ENCODE results near the gene ACER1. TPM values are rescaled to one million over a fixed set of nuclear protein-coding genes. Genes with fewer than 3 reads are reported as not detected.

ACER1 gene
- total RNA-seq, 2 donors from 2014 or later, result 0.24 TPM; not detected in 1

DNA sequence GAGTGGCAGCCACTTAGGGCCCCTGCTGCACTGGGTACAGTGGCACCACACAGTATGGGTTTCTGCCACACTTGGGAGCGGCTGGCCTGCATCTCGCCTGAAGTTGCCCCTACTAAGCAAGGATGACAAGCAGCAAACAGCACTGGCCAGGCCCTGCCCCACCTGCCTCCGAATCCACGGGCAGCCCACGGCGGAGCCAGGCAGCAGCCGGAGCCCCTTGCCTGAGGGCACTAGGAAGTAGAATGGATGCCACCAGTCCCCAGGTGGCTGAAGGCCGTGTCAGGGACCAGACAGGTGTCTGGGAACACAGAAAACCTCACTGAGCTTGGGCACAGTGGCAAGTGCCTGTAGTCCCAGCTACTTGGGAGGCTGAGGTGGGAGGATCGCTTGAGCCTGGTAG is 73.0 kb downstream of the ACER1 start:
- Histone ChIP-seq H3K36me3 (peaks cover 19% of the 10 kb centered on the region), H3K27me3 (no peaks in the 10 kb centered on the region), H3K27ac (no peak overlapping the region), H3K9me3 (no peaks in the 10 kb centered on the region), H3K4me1 (peaks cover 0 to 37% of the 10 kb centered on the region in 2 donors), H3K4me3 (no peak overlapping the region)
- no peak for DNase-seq (ENCODE audit: low spot score)
- TF ChIP-seq, protein P1, sequence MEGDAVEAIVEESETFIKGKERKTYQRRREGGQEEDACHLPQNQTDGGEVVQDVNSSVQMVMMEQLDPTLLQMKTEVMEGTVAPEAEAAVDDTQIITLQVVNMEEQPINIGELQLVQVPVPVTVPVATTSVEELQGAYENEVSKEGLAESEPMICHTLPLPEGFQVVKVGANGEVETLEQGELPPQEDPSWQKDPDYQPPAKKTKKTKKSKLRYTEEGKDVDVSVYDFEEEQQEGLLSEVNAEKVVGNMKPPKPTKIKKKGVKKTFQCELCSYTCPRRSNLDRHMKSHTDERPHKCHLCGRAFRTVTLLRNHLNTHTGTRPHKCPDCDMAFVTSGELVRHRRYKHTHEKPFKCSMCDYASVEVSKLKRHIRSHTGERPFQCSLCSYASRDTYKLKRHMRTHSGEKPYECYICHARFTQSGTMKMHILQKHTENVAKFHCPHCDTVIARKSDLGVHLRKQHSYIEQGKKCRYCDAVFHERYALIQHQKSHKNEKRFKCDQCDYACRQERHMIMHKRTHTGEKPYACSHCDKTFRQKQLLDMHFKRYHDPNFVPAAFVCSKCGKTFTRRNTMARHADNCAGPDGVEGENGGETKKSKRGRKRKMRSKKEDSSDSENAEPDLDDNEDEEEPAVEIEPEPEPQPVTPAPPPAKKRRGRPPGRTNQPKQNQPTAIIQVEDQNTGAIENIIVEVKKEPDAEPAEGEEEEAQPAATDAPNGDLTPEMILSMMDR (IDR thresholded peaks at IDR 0.05), result no peak

DNA sequence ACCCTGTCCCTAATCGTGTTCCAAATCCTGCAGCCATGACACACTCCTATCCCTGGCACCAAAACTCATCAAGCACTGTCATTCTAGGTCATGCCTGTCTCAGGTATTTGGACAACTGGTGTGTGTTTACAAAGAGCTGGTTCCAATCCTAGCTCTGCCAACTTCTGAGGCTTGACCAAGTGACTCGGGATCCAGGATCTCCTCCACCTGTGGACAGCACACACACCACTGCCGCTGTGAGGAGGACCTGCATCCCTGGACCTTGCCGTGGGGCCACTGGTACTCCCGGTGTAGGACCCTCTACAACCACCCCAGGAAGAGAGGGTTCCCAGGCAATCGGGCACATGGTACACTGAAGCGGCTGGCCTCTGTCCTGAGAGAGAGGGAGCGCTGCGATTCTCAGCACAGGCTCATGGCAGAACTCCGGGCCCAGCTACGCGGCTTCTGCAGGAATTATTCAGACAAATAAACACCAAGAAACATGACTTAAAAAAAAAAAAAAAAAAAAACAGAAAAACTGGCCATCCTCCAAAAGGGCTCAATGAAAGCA is 74.0 kb downstream of the ACER1 start:
- DNase-seq (ENCODE audit: low spot score), result no peak
- peaks cover 19% of the 10 kb centered on the region for H3K36me3 ChIP-seq
- TF ChIP-seq, protein P1 (IDR thresholded peaks at IDR 0.05), result no peak
- no peaks in the 10 kb centered on the region for H3K27me3 ChIP-seq
- H3K4me1 ChIP-seq, result peaks cover 0 to 38% of the 10 kb centered on the region in 2 donors
- H3K4me3 ChIP-seq, result no peak overlapping the region
- H3K9me3 ChIP-seq, result no peaks in the 10 kb centered on the region
- H3K27ac ChIP-seq, result no peak overlapping the region

DNA sequence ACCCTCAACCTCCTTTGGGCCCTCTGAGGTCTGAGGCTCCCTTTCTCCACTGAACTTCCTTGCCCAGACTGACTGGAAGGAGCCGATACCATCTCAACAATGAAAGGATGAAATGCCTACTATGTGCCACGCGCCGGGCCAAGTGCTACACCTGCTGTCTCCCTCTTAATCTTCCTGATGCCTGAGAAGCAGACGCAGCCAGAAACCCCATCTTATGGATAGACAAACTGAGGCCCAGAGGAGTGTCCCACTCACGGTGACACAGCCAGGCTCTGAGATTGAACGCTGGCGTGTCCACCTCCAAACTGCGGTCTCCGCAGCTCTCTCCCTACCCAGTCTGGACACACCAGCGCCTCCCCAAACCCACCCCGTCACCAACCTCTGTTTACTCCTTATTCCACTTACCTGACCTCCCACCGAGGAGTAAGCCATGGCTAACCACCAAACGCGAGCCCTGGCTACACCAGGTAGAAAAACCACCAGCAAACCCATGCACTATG is 74.5 kb downstream of the ACER1 start:
- DNase-seq (ENCODE audit: low spot score), result no peak
- Histone ChIP-seq H3K9me3 (no peaks in the 10 kb centered on the region), H3K4me3 (no peak overlapping the region), H3K27ac (no peak overlapping the region), H3K4me1 (peaks cover 0 to 38% of the 10 kb centered on the region in 2 donors), H3K36me3 (peaks cover 18% of the 10 kb centered on the region), H3K27me3 (no peaks in the 10 kb centered on the region)
- TF ChIP-seq, protein P1 (IDR thresholded peaks at IDR 0.05), result no peak

Other genes starting within 250 kb of the ACER1 start
- 10 to 100 TPM; 12.7 to 16.1 TPM for gene RFX2, start 223.1 kb downstream of the ACER1 start, total RNA-seq
- gene ACSBG2, start 197.9 kb downstream of the ACER1 start, total RNA-seq, result not detected
- gene MLLT1, start 53.6 kb downstream of the ACER1 start, total RNA-seq, result 10 to 100 TPM; 21.2 to 36.9 TPM
- 100 to 1,000 TPM in 1 of 2 donors, 10 to 100 TPM in 1; 83.7 to 104 TPM for gene CLPP, start 27.9 kb upstream of the ACER1 start, total RNA-seq
- 10 to 100 TPM; 71.7 to 93.7 TPM for gene ALKBH7, start 39.2 kb upstream of the ACER1 start, total RNA-seq
- under 1 TPM; 0.82 to 0.98 TPM for gene PSPN, start 42.3 kb upstream of the ACER1 start, total RNA-seq
- 10 to 100 TPM; 23.7 to 33.0 TPM for gene GTF2F1, start 59.6 kb upstream of the ACER1 start, total RNA-seq
- 10 to 100 TPM; 55.3 to 95.7 TPM for gene KHSRP, start 91.2 kb upstream of the ACER1 start, total RNA-seq
- not detected for gene SLC25A41, start 100.2 kb upstream of the ACER1 start, total RNA-seq
- 100 to 1,000 TPM in 1 of 2 donors, 10 to 100 TPM in 1; 88.7 to 103 TPM for gene SLC25A23, start 126.2 kb upstream of the ACER1 start, total RNA-seq
- gene CRB3, start 130.7 kb upstream of the ACER1 start, total RNA-seq, result 1 to 10 TPM in 1 of 2 donors, under 1 TPM in 1; 0.33 to 2.5 TPM
- gene DENND1C, start 148.2 kb upstream of the ACER1 start, total RNA-seq, result under 1 TPM; 0.30 to 0.75 TPM
- 1 to 10 TPM in 1 of 2 donors, under 1 TPM in 1; 0.83 to 2.3 TPM for gene TUBB4A, start 168.7 kb upstream of the ACER1 start, total RNA-seq
- gene TNFSF9, start 197.4 kb upstream of the ACER1 start, total RNA-seq, result under 1 TPM in 1 of 2 donors, not detected in 1; 0.43 TPM

Data from right atrium auricular region (tissue), 2 donors.